Thoracic aorta (tissue), 2 donors: ENCODE results near the gene SERPINB4. TPM values are rescaled to one million over a fixed set of nuclear protein-coding genes. Genes with fewer than 3 reads are reported as not detected.

ENCODE experiments used
- ATAC-seq: fragments of 150-250 bp; one replicate; pipeline ENCODE4 v1.8.0; 2017; ENCODE audit warnings: low read depth; ENCODE audit not compliant: insufficient number of reproducible peaks, low FRiP score
- DNase-seq: peaks from one replicate; pipeline ENCODE4 v3.0.0-alpha.2; 2020; ENCODE audit warnings: low spot score
- H3K27ac ChIP-seq, 2 donors: fragments of 200-600 bp; sonication (generic); 1 replicate in 1 of 2; 2 replicates in 1 of 2; pipeline ENCODE4 v1.5.1; 2016; ENCODE audit warnings: mild to moderate bottlenecking in 2 of 2, moderate library complexity in 2 of 2
- H3K27me3 ChIP-seq: fragments of 200-600 bp; sonication (generic); replicated peaks from 2 replicates; pipeline ENCODE4 v1.6.0; 2016; ENCODE audit warnings: mild to moderate bottlenecking; ENCODE audit not compliant: insufficient read depth
- H3K36me3 ChIP-seq: fragments of 200-600 bp; sonication (generic); one replicate; pipeline ENCODE4 v1.5.1; 2016
- H3K4me1 ChIP-seq, 2 donors: fragments of 200-600 bp; sonication (generic); 1 replicate in 1 of 2; 2 replicates in 1 of 2; pipeline versions ENCODE4 v1.5.1 to v1.6.0; 2016; ENCODE audit warnings: low read depth in 2 of 2, mild to moderate bottlenecking in 1 of 2; ENCODE audit not compliant: control insufficient read depth in 1 of 2
- H3K4me3 ChIP-seq: fragments of 200-600 bp; sonication (generic); 2 replicates; pipeline ENCODE4 v1.5.1; 2016; ENCODE audit warnings: mild to moderate bottlenecking
- H3K9me3 ChIP-seq: fragments of 200-600 bp; sonication (generic); 2 replicates; pipeline ENCODE4 v1.5.1; 2016
- CTCF ChIP-seq: fragments of 200-600 bp; sonication (generic); IDR thresholded peaks from one replicate; pipeline ENCODE4 v1.5.1; 2019; ENCODE audit warnings: antibody characterized with exemption
- total RNA-seq, 2 donors: library from RNA; depleted of rRNA; stranded (reverse); fragments of >200 nt; gene quantifications; one replicate each; pipeline versions ENCODE4 v1.1.0 to v1.2.3, GENCODE V29; 2016

SERPINB4 gene
- total RNA-seq, 2 donors from 2014 or later: not detected

GRCh38 chr18:63603772-63604171 is 40.3 kb downstream of the SERPINB4 start:
- H3K36me3 ChIP-seq: no peaks in the 10 kb centered on the region
- ATAC-seq: no peak
- no peak overlapping the region for H3K4me3 ChIP-seq
- H3K27me3 ChIP-seq: no peaks in the 10 kb centered on the region
- H3K9me3 ChIP-seq: no peaks in the 10 kb centered on the region
- no peaks in the 10 kb centered on the region for H3K4me1 ChIP-seq
- no peak for DNase-seq
- H3K27ac ChIP-seq: no peak overlapping the region
- no peak for TF ChIP-seq CTCF

- ATAC-seq (no peak), DNase-seq (no peak)
- H3K4me3 ChIP-seq: no peak overlapping the region
- no peak overlapping the region for H3K27ac ChIP-seq
- no peaks in the 10 kb centered on the region for H3K36me3 ChIP-seq
- H3K4me1 ChIP-seq: no peaks in the 10 kb centered on the region
- H3K27me3 ChIP-seq: no peaks in the 10 kb centered on the region
- no peak for TF ChIP-seq CTCF
- no peaks in the 10 kb centered on the region for H3K9me3 ChIP-seq
These were observed 40.7 kb downstream of the SERPINB4 start for GRCh38 chr18:63603355-63603754.

GRCh38 chr18:63596964-63597363 is 47.1 kb downstream of the SERPINB4 start:
- no peak overlapping the region for H3K4me3 ChIP-seq
- ATAC-seq (no peak), DNase-seq (no peak)
- H3K27ac ChIP-seq: no peak overlapping the region
- H3K27me3 ChIP-seq: no peaks in the 10 kb centered on the region
- H3K9me3 ChIP-seq: no peaks in the 10 kb centered on the region
- TF ChIP-seq CTCF: no peak
- H3K36me3 ChIP-seq: no peaks in the 10 kb centered on the region
- no peaks in the 10 kb centered on the region for H3K4me1 ChIP-seq

GRCh38 chr18:63592471-63592870 is 51.6 kb downstream of the SERPINB4 start:
- no peak for TF ChIP-seq CTCF
- H3K9me3 ChIP-seq: no peaks in the 10 kb centered on the region
- no peak overlapping the region for H3K27ac ChIP-seq
- DNase-seq (no peak), ATAC-seq (no peak)
- no peaks in the 10 kb centered on the region for H3K36me3 ChIP-seq
- H3K4me3 ChIP-seq: no peak overlapping the region
- H3K4me1 ChIP-seq: no peaks in the 10 kb centered on the region
- H3K27me3 ChIP-seq: no peaks in the 10 kb centered on the region

- no peaks in the 10 kb centered on the region for H3K27me3 ChIP-seq
- H3K36me3 ChIP-seq: no peaks in the 10 kb centered on the region
- H3K27ac ChIP-seq: no peak overlapping the region
- no peak for DNase-seq
- no peaks in the 10 kb centered on the region for H3K4me1 ChIP-seq
- no peak overlapping the region for H3K4me3 ChIP-seq
- TF ChIP-seq CTCF: no peak
- H3K9me3 ChIP-seq: no peaks in the 10 kb centered on the region
- no peak for ATAC-seq
These were observed 52.3 kb downstream of the SERPINB4 start for GRCh38 chr18:63591725-63592124.
